ENCODE data around the gene ADGRF3.
"Not testable (repeated sequence)": the region's sequence is repeated elsewhere in the genome, so short reads cannot be mapped to it uniquely, and the experiment has no call there.

ADGRF3 gene

GRCh38 chr2:26356771-26357170 is 10.2 kb upstream of the ADGRF3 start:
- TF ChIP-seq CTCF (conservative IDR thresholded peaks at IDR 0.05), result no peak
- no peak overlapping the region for H3K27ac ChIP-seq

- no peak for TF ChIP-seq CTCF (conservative IDR thresholded peaks at IDR 0.05)
- H3K27ac ChIP-seq, result no peak overlapping the region
These were observed 9.5 kb upstream of the ADGRF3 start for GRCh38 chr2:26356111-26356510.

- no peak for TF ChIP-seq CTCF (conservative IDR thresholded peaks at IDR 0.05)
- no peak overlapping the region for H3K27ac ChIP-seq
These were observed 8.7 kb upstream of the ADGRF3 start for GRCh38 chr2:26355038-26355995.

GRCh38 chr2:26354469-26354868 is 7.9 kb upstream of the ADGRF3 start:
- not testable (repeated sequence) for H3K27ac ChIP-seq

GRCh38 chr2:26352892-26353291 is 6.3 kb upstream of the ADGRF3 start:
- no peak for TF ChIP-seq CTCF (conservative IDR thresholded peaks at IDR 0.05)

GRCh38 chr2:26351375-26352090 is 4.9 kb upstream of the ADGRF3 start:
- TF ChIP-seq CTCF (conservative IDR thresholded peaks at IDR 0.05), result no peak
- H3K27ac ChIP-seq, result no peak overlapping the region

More at GRCh38 chr2:26352892-26353291, 6.3 kb upstream of the ADGRF3 start:
- H3K27ac ChIP-seq, result no peak overlapping the region

- no peak for TF ChIP-seq CTCF (conservative IDR thresholded peaks at IDR 0.05)
- H3K27ac ChIP-seq, result no peak overlapping the region
These were observed 3.1 kb upstream of the ADGRF3 start for GRCh38 chr2:26349690-26350089.

Data from VCaP (cell line).